AG04449 (cell line): ENCODE measurements around the gene ARMH3.

Experiments used
- CTCF ChIA-PET: fragments of 350-600 bp; formaldehyde crosslinking; extraction: SDS; loops from one replicate; lab custom pipeline; 2021; ENCODE audit warnings: antibody characterized with exemption; lab: Yijun Ruan, JAX
- POLR2A ChIA-PET: fragments of 400-600, 350-600 bp; formaldehyde crosslinking; extraction: SDS; loops from one replicate; lab custom pipeline; 2020; ENCODE audit warnings: antibody characterized with exemption, inconsistent platforms; lab: Yijun Ruan, JAX
- DNase-seq: peaks from one replicate; pipeline ENCODE4 v3.0.0-alpha.2; 2010; ENCODE audit warnings: low read depth, low spot score
- H3K4me3 ChIP-seq: 2 replicates; pipeline ENCODE4 v1.5.1; 2011; ENCODE audit warnings: low read depth, mild to moderate bottlenecking, control low read depth, low read length
- CTCF ChIP-seq: IDR thresholded peaks from one replicate; pipeline ENCODE4 v1.5.1; 2011; ENCODE audit warnings: mild to moderate bottlenecking, moderate library complexity, low read length, control low read depth, inconsistent platforms; ENCODE audit not compliant: insufficient read depth; ENCODE audit errors: missing control alignments

ARMH3 gene

DNA sequence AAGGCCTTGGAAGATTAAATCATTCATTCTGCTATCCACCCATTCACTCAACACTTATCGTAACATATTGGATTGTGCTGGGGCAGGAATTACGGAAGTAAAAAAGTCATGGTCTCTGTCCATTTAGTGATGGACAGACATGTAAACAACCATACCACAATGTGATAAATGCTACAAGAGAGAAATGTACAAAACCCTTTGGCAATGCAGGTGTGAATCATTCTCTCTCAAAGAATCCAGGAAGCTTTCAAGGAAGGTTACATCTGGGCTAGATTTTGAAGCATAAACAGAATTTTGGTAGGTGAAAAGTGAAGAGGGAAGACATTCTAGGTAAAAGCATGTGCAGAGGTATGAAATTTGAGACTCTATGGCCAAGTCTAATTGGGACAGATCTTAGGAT, 150.7 kb downstream of the ARMH3 start:
- H3K4me3 ChIP-seq = no peak overlapping the region
- CTCF ChIA-PET = interaction anchor here (1.3 kb wide), 1 partner anchor 12 kb away, joined by 4 read pairs; no protein-coding TSS in a partner anchor
- POLR2A ChIA-PET = no interaction called here
- no peak for DNase-seq
- TF ChIP-seq CTCF = no peak

- TF ChIP-seq CTCF = no peak
- POLR2A ChIA-PET = no interaction called here
- no peak overlapping the region for H3K4me3 ChIP-seq
- DNase-seq = no peak
- CTCF ChIA-PET = interaction anchor here (1.2 to 4.3 kb wide), 5 partner anchors 9 to 68 kb away, joined by 3 to 29 read pairs (median 4); no protein-coding TSS in a partner anchor
Observed at GRCh38 chr10:101903827-101904550, 152.0 kb downstream of the ARMH3 start.

DNA sequence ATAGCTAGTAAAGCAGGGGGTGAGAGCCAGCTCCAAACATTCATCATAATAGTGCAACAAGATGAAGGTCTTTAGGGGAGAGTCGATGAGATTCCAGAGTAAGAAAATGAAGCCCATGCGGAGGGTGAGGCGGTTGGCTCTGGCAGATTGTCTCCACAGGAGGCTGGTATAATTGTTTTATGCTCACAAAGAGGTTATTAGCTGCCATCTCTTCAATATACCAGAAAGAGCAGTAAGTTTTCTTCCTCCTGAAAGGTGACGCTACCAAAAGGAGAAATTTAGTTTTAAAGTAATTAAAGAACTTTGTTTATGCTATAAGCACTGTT, 153.2 kb downstream of the ARMH3 start:
- TF ChIP-seq CTCF = no peak
- no peak overlapping the region for H3K4me3 ChIP-seq
- ChIA-PET CTCF (interaction anchor here (1.0 to 4.3 kb wide), 6 partner anchors 13 to 170 kb away, joined by 3 to 29 read pairs (median 5); no protein-coding TSS in a partner anchor), POLR2A (no interaction called here)
- DNase-seq = no peak

DNA sequence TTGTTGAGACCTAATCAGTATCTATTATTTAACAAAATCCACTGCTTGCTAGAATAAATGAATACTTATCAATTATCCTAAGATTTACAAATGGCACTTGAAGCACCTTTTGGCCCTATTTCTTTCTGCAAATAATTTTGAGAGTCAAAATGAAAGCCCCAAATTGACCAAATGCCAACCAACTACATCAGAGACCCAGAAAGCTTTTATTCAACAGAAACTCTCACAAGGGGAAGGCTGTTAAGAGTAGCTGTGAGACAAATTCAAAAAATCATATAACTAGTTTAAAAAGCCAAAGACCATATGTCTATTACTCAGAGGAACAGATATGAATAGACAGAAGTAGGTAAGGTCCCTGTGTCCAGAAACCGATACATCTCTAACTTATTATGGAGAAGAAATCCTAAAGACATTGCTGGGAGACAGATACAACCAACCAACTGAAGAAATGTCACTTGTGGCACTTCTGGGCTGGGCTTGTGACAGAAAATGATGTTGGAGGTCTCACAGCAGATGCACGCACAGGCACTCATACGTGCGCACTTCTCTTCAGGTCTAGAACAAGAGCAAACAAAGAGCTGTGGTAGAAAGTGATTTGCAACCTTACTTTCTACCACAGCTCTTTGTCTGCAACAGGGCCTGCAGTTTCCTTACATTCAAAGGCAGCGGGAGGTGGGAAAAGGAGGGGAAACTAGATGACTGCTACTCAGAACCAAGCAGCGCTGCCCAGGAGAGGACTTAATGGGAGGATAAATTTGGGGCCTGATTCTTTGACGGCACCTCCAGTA, 153.7 kb downstream of the ARMH3 start:
- H3K4me3 ChIP-seq = no peak overlapping the region
- ChIA-PET POLR2A (no interaction called here), CTCF (interaction anchor here (1.0 to 4.3 kb wide), 6 partner anchors 12 to 171 kb away, joined by 3 to 29 read pairs (median 5); no protein-coding TSS in a partner anchor)
- TF ChIP-seq CTCF = no peak
- no peak for DNase-seq

DNA sequence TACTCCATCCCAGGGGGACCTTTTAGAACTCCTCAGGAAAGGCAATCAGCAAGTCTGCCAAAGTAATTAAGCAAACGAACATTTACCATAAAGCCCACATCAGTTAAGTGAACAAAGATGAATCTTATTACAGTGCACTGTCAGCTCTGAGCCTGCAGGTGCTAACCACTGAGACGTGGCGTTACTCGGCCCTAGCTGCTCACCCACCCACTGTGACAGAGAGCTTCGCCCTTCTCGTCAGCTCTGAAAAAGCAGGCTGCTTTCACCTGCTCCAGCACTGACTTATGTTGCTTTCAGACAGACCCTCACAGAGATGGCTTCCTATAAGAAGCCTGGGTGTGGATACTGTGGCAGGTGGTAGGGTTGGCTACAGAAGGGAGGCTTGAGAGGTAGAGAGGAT, 154.6 kb downstream of the ARMH3 start:
- H3K4me3 ChIP-seq = no peak overlapping the region
- DNase-seq = no peak
- ChIA-PET CTCF (interaction anchor here (2.2 to 4.3 kb wide), 2 partner anchors 12 to 60 kb away, joined by 6 to 29 read pairs; no protein-coding TSS in a partner anchor), POLR2A (no interaction called here)
- TF ChIP-seq CTCF = no peak

- TF ChIP-seq CTCF = no peak
- CTCF ChIA-PET = interaction anchor here (0.8 to 5.3 kb wide), 8 partner anchors 8 to 126 kb away, joined by 3 to 42 read pairs (median 8); no protein-coding TSS in a partner anchor
- no peak for DNase-seq
- POLR2A ChIA-PET = no interaction called here
- no peak overlapping the region for H3K4me3 ChIP-seq
Observed at GRCh38 chr10:101897633-101898032, 158.3 kb downstream of the ARMH3 start.
